Liver (tissue), 9 donors: ENCODE data around the gene TEX261. TPM values are rescaled to one million over a fixed set of nuclear protein-coding genes. Genes with fewer than 3 reads are reported as not detected.
A peak's percentile ranks its signal among the peaks of the same experiment; 100 is the strongest.

Experiments
- DNase-seq: peaks from one replicate; pipeline ENCODE4 v3.0.0-alpha.2; 2017; ENCODE audit warnings: low spot score
- H3K27ac ChIP-seq, 2 donors: one replicate each; pipeline ENCODE4 v1.7.0; 2013; ENCODE audit warnings: inconsistent platforms in 2 of 2, low read length in 2 of 2, control low read depth in 1 of 2, low read depth in 1 of 2, mild to moderate bottlenecking in 1 of 2
- H3K27me3 ChIP-seq, 4 donors: one replicate each; pipeline versions ENCODE4 v1.6.1 to v1.7.0; 2013; ENCODE audit warnings: low read length in 3 of 4, inconsistent platforms in 1 of 4, mild to moderate bottlenecking in 1 of 4, moderate library complexity in 1 of 4; ENCODE audit not compliant: control insufficient read depth in 4 of 4, insufficient read depth in 4 of 4
- H3K36me3 ChIP-seq, 4 donors: one replicate each; pipeline versions ENCODE4 v1.6.1 to v1.7.0; 2013; ENCODE audit warnings: low read length in 3 of 4, mild to moderate bottlenecking in 3 of 4, low read depth in 1 of 4, moderate library complexity in 1 of 4; ENCODE audit not compliant: control insufficient read depth in 4 of 4, insufficient read depth in 3 of 4
- H3K4me1 ChIP-seq, 4 donors: one replicate each; pipeline versions ENCODE4 v1.6.1 to v1.7.0; 2013; ENCODE audit warnings: low read length in 3 of 4, mild to moderate bottlenecking in 3 of 4, moderate library complexity in 1 of 4; ENCODE audit not compliant: control insufficient read depth in 4 of 4, insufficient read depth in 4 of 4
- H3K4me3 ChIP-seq, 3 donors: one replicate each; pipeline versions ENCODE4 v1.6.1 to v1.7.0; 2013; ENCODE audit warnings: low read length in 3 of 3, control low read depth in 1 of 3, low read depth in 1 of 3, mild to moderate bottlenecking in 1 of 3
- H3K9ac ChIP-seq, 2 donors: one replicate each; pipeline ENCODE4 v1.7.0; 2013; ENCODE audit warnings: low read length in 2 of 2, mild to moderate bottlenecking in 2 of 2, moderate library complexity in 2 of 2, control low read depth in 1 of 2, low read depth in 1 of 2
- H3K9me3 ChIP-seq, 4 donors: one replicate each; pipeline versions ENCODE4 v1.6.1 to v1.7.0; 2013; ENCODE audit warnings: low read length in 3 of 4; ENCODE audit not compliant: control insufficient read depth in 4 of 4
- ATF3 ChIP-seq: IDR thresholded peaks from 2 replicates; pipeline ENCODE4 v1.6.1; 2016; ENCODE audit warnings: antibody characterized with exemption
- CTCF ChIP-seq: fragments of 150-350 bp; IDR thresholded peaks from 2 replicates; pipeline ENCODE4 v1.5.1; 2017; ENCODE audit warnings: improper control_type of control experiment, low read depth, low read length; ENCODE audit not compliant: missing input control
- EGR1 ChIP-seq, 2 donors: IDR thresholded peaks; 2 replicates each; pipeline ENCODE4 v1.6.1; 2016 to 2018; ENCODE audit warnings: antibody characterized with exemption in 2 of 2, low read depth in 2 of 2
- FOXA1 ChIP-seq: IDR thresholded peaks from 2 replicates; pipeline ENCODE4 v1.6.1; 2016; ENCODE audit warnings: antibody characterized with exemption
- FOXA2 ChIP-seq: IDR thresholded peaks from 2 replicates; pipeline ENCODE4 v1.6.1; 2016; ENCODE audit warnings: antibody characterized with exemption
- GABPA ChIP-seq, 2 donors: IDR thresholded peaks in 1 of 2; conservative IDR thresholded peaks in 1 of 2; 2 replicates each; pipeline ENCODE4 v1.6.1; 2016; ENCODE audit warnings: antibody characterized with exemption in 2 of 2, mild to moderate bottlenecking in 1 of 2, moderate library complexity in 1 of 2
- HNF4A ChIP-seq, 2 donors: conservative IDR thresholded peaks; 2 replicates each; pipeline ENCODE4 v1.6.1; 2016; ENCODE audit warnings: antibody characterized with exemption in 2 of 2, mild to moderate bottlenecking in 2 of 2
- HNF4G ChIP-seq: IDR thresholded peaks from 2 replicates; pipeline ENCODE4 v1.6.1; 2016; ENCODE audit warnings: antibody characterized with exemption
- JUND ChIP-seq, 2 donors: IDR thresholded peaks; 2 replicates each; pipeline ENCODE4 v1.6.1; 2016; ENCODE audit warnings: antibody characterized with exemption in 2 of 2
- MAX ChIP-seq: IDR thresholded peaks from 2 replicates; pipeline ENCODE4 v1.6.1; 2016; ENCODE audit warnings: antibody characterized with exemption
- NR2F2 ChIP-seq: IDR thresholded peaks from 2 replicates; pipeline ENCODE4 v1.6.1; 2016; ENCODE audit warnings: antibody characterized with exemption
- RAD21 ChIP-seq, 2 donors: IDR thresholded peaks; 2 replicates each; pipeline ENCODE4 v1.6.1; 2016; ENCODE audit warnings: antibody characterized with exemption in 2 of 2, mild to moderate bottlenecking in 2 of 2
- REST ChIP-seq: IDR thresholded peaks from 2 replicates; pipeline ENCODE4 v1.6.1; 2016; ENCODE audit warnings: antibody characterized with exemption, mild to moderate bottlenecking
- RXRA ChIP-seq, 2 donors: IDR thresholded peaks; 2 replicates each; pipeline ENCODE4 v1.6.1; 2017 to 2018; ENCODE audit warnings: antibody characterized with exemption in 2 of 2, mild to moderate bottlenecking in 1 of 2
- SP1 ChIP-seq: IDR thresholded peaks from 2 replicates; pipeline ENCODE4 v1.6.1; 2018; ENCODE audit warnings: antibody characterized with exemption, mild to moderate bottlenecking
- TAF1 ChIP-seq: conservative IDR thresholded peaks from 2 replicates; pipeline ENCODE4 v1.6.1; 2016; ENCODE audit warnings: antibody characterized with exemption, mild to moderate bottlenecking
- YY1 ChIP-seq: IDR thresholded peaks from 2 replicates; pipeline ENCODE4 v1.6.1; 2016; ENCODE audit warnings: antibody characterized with exemption, mild to moderate bottlenecking
- ZBTB33 ChIP-seq: IDR thresholded peaks from 2 replicates; pipeline ENCODE4 v1.6.1; 2016; ENCODE audit warnings: antibody characterized with exemption
- WGBS: extraction: QIAGEN DNeasy Blood & Tissue Kit; methylation state at CpG from one replicate; pipeline ENCODE4 v1.1.7; 2013; 5-methylcytosine and 5-hydroxymethylcytosine counted together
- polyA plus RNA-seq, 2 donors: library from polyadenylated mRNA; stranded (reverse) in 1 of 2; unstranded in 1 of 2; fragments of 200-250 nt in 1 of 2; fragments of >200 nt in 1 of 2; fragmentation: Nextera tagmentation in 1 of 2; extraction: Ambion mirVana in 1 of 2; gene quantifications; one replicate each; pipeline versions ENCODE4 v1.2.1 to v1.2.3, GENCODE V29; 2013 to 2015
- total RNA-seq, 2 donors: library from RNA; depleted of rRNA; stranded (reverse); fragments of >200 nt; gene quantifications; one replicate each; pipeline ENCODE4 v1.2.3, GENCODE V29; 2014
- donor health status: healthy.
- donor health status: healthy.
- donor health status: healthy.
- donor health status: healthy.
- donor health status: healthy.

The TEX261 gene
- total and polyA plus RNA-seq, 4 donors, result 14.2 to 54.8 (median 24.4) TPM

- Histone ChIP-seq H3K36me3 (peaks cover 3 to 30% (median 22%) of the 10 kb centered on the region in 4 donors), H3K27me3 (no peaks in the 10 kb centered on the region), H3K4me3 (peak overlapping the region; percentile 84 to 92 (median 85)), H3K27ac (no peak overlapping the region), H3K9ac (peak overlapping the region; percentile 73 to 92), H3K9me3 (no peaks in the 10 kb centered on the region), H3K4me1 (peaks cover 1 to 25% (median 16%) of the 10 kb centered on the region in 4 donors)
- WGBS, result 94% methylated on average over 12 of the region's 12 CpGs
- TF ChIP-seq MAX (no peak), FOXA2 (no peak), TAF1 (no peak), HNF4A (conservative IDR thresholded peaks at IDR 0.05) (no peak), CTCF (no peak), REST (no peak), ZBTB33 (no peak), NR2F2 (no peak), JUND (IDR thresholded peaks at IDR 0.05) (no peak), GABPA (IDR thresholded peaks at IDR 0.05 in 1 of 2, conservative IDR thresholded peaks at IDR 0.05 in 1 of 2) (no peak), EGR1 (IDR thresholded peaks at IDR 0.05; ENCODE audit: low read depth in 2 of 2) (no peak), RAD21 (IDR thresholded peaks at IDR 0.05) (no peak), SP1 (no peak), HNF4G (no peak), FOXA1 (no peak), YY1 (no peak), ATF3 (no peak), RXRA (IDR thresholded peaks at IDR 0.05) (no peak)
- DNase-seq, result no peak
Observed at GRCh38 chr2:70992945-70993853, 1.5 kb downstream of the TEX261 start.
